ENCODE measurements around the gene ICAM2.

DNA sequence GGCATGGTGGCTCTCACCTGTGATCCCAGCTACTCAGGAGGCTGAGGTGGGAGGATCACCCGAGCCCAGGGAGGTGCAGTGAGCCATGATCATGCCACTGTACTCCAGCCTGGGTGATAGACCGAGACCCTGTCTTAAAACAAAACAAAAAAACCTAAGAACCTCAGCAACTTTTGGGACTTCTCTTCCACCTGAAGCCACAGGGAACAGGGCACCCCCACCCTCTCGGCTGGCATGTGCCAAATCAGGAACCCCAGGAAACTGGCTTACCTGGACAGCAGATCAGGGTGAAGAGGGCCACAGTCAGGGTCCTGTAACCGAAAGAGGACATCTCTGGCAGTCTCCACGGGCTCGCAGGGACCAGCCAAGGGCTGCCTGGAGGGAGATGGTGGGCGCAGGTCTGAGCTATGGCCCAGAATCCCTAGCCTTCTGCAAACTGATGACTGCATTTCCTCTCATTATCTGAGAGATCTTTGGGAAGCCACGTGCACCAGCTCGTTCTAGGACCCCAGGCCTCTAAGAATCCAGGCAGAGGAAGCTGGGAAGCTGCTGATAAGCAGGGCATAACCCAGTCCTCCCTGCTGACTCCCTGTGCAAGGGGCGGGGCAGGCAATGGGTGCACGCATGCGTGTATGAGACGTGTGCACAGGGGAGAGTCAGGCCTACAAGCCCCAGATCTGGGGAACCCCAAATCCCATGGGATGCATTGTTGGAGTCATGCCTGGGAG is 13.9 kb downstream of the ICAM2 start:
- TF ChIP-seq CTCF (IDR thresholded peaks at IDR 0.05) (no peak), EZH2 (IDR thresholded peaks at IDR 0.05; ENCODE audit: borderline replicate concordance, insufficient read depth, low read depth, low read length, poor library complexity, severe bottlenecking) (no peak)
